Measurements from ENCODE around the gene OSBPL9.
"Not testable (repeated sequence)": the region's sequence is repeated elsewhere in the genome, so short reads cannot be mapped to it uniquely, and the experiment has no call there.

The OSBPL9 gene

GRCh38 chr1:51716746-51717145 lies 99.9 kb downstream of the OSBPL9 start:
- no peak for DNase-seq

- no peak for DNase-seq
Observed at GRCh38 chr1:51717842-51718241, 101.0 kb downstream of the OSBPL9 start.

- DNase-seq, result no peak
Observed at GRCh38 chr1:51719146-51719545, 102.3 kb downstream of the OSBPL9 start.

- no peak for DNase-seq
Observed at GRCh38 chr1:51724797-51725196, 107.9 kb downstream of the OSBPL9 start.

- DNase-seq, result no peak
Observed at GRCh38 chr1:51726051-51726450, 109.2 kb downstream of the OSBPL9 start.

GRCh38 chr1:51726544-51727225 lies 109.8 kb downstream of the OSBPL9 start:
- no peak for DNase-seq

GRCh38 chr1:51727366-51727765 lies 110.5 kb downstream of the OSBPL9 start:
- no peak for DNase-seq

- no peak for DNase-seq
Observed at GRCh38 chr1:51728611-51729155, 111.8 kb downstream of the OSBPL9 start.

GRCh38 chr1:51729156-51729823 lies 112.4 kb downstream of the OSBPL9 start:
- peak; percentile 91 for DNase-seq

GRCh38 chr1:51729824-51730301 lies 113.0 kb downstream of the OSBPL9 start:
- DNase-seq, result no peak

- no peak for DNase-seq
Observed at GRCh38 chr1:51731998-51732397, 115.1 kb downstream of the OSBPL9 start.

- DNase-seq, result no peak
Observed at GRCh38 chr1:51732701-51733425, 116.0 kb downstream of the OSBPL9 start.

- not testable (repeated sequence) for DNase-seq
Observed at GRCh38 chr1:51733426-51733774, 116.5 kb downstream of the OSBPL9 start.

- DNase-seq, result no peak
Observed at GRCh38 chr1:51733793-51734522, 117.1 kb downstream of the OSBPL9 start.

- DNase-seq, result no peak
Observed at GRCh38 chr1:51734896-51735745, 118.2 kb downstream of the OSBPL9 start.

GRCh38 chr1:51735746-51736254 lies 118.9 kb downstream of the OSBPL9 start:
- no peak for DNase-seq

- no peak for DNase-seq
Observed at GRCh38 chr1:51736702-51737101, 119.8 kb downstream of the OSBPL9 start.

- DNase-seq, result no peak
Observed at GRCh38 chr1:51738681-51739080, 121.8 kb downstream of the OSBPL9 start.

GRCh38 chr1:51740652-51741051 lies 123.8 kb downstream of the OSBPL9 start:
- no peak for DNase-seq

- no peak for DNase-seq
Observed at GRCh38 chr1:51741121-51741681, 124.3 kb downstream of the OSBPL9 start.

Measured in activated CD8-positive, alpha-beta memory T cell treated with anti-CD3 and anti-CD28 coated beads, Interleukin-2, amount 50 U/mL, for 4 hours (primary cell).